H1 (cell line): ENCODE results near the gene ZHX3. TPM values are rescaled to one million over a fixed set of nuclear protein-coding genes. Genes with fewer than 3 reads are reported as not detected.

Experiments
- ATF2 ChIP-seq: IDR thresholded peaks from 2 replicates; pipeline ENCODE4 v1.6.1; 2012; ENCODE audit warnings: low read length, inconsistent platforms
- E2F6 ChIP-seq: IDR thresholded peaks from 2 replicates; pipeline ENCODE4 v1.6.1; 2012; ENCODE audit warnings: inconsistent platforms
- polyA plus RNA-seq, 7 experiments: library from polyadenylated mRNA; depleted of rRNA in 3 of 7; stranded (reverse) in 5 of 7; unstranded in 2 of 7; fragments of >200 nt in 5 of 7; fragments of 200-250 nt in 2 of 7; gene quantifications; 1 replicate in 5 of 7; 2 replicates in 1 of 7; 4 replicates in 1 of 7; pipeline versions ENCODE4 v1.2.1 to v1.2.3, GENCODE V29; 2011 to 2013; ENCODE audit warnings: missing spikeins in 2 of 7, mixed read lengths in 2 of 7
- total RNA-seq: library from RNA; stranded (reverse); fragmentation: NEBNext Ultra II Directional; extraction: Animal tissue kit (Norgen Biotek cat#: 25700); gene quantifications from 2 replicates; pipeline ENCODE4 v1.2.1, GENCODE V29; 2021

Gene ZHX3
- total and polyA plus RNA-seq, 2 of the 8 experiments (the other 6 are each of a cell fraction or from before 2014, with no cell fraction given): 1.00 to 7.8 TPM

- TF ChIP-seq ATF2 (no peak), E2F6 (no peak)
- TF ChIP-seq, all 59 proteins: peak for 0
Measured at GRCh38 chr20:41268402-41268801, 49.1 kb downstream of the ZHX3 start (continued).
